HepG2 (cell line): ENCODE data around the gene PDE8B. TPM values are rescaled to one million over a fixed set of nuclear protein-coding genes. Genes with fewer than 3 reads are reported as not detected.
A peak's percentile ranks its signal among the peaks of the same experiment; 100 is the strongest.

Experiments used
- ATAC-seq: fragments of 200-7000 bp; cut with Tn5 transposase; 3 replicates; pipeline ENCODE4 v1.9.1; 2020; ENCODE audit warnings: mild to moderate bottlenecking, moderate library complexity
- BruUV-seq: library from RNA; stranded (reverse); fragments of 400-500 nt; replicated peaks from 2 replicates; lab custom pipeline; 2021; lab: Mats Ljungman, UMichigan
- CTCF ChIA-PET: fragments of 300-600 bp; formaldehyde crosslinking; extraction: SDS; loops from one replicate; lab custom pipeline; 2021; ENCODE audit warnings: low total read pairs, inconsistent platforms, low intra/inter-chr PET ratio; lab: Yijun Ruan, JAX
- POLR2A ChIA-PET: fragments of 350-600 bp; sonication (Branson Sonifier 250); formaldehyde crosslinking; loops from one replicate; lab custom pipeline; 2020; ENCODE audit warnings: antibody characterized with exemption, inconsistent platforms; lab: Yijun Ruan, JAX
- DNase-seq: peaks from one replicate; pipeline ENCODE4 v3.0.0-alpha.2; 2015; ENCODE audit warnings: low spot score
- FAIRE-seq: peaks from 3 replicates; lab custom pipeline; 2011; peaks lifted over from hg19 to GRCh38; lab: Jason Lieb, UNC
- H2AFZ ChIP-seq: one replicate; pipeline ENCODE4 v1.6.1; 2011; ENCODE audit warnings: low read length, inconsistent platforms
- H3K27ac ChIP-seq: fragments of 300-600 bp; 3 replicates; pipeline ENCODE4 v1.8.0; 2011; ENCODE audit warnings: mixed run types, mild to moderate bottlenecking, mixed read lengths, low read length, inconsistent platforms; ENCODE audit not compliant: insufficient read depth; ENCODE audit errors: extremely low read length
- H3K27me3 ChIP-seq, 2 experiments: fragments of 200-600 bp in 1 of 2; 2 replicates in 1 of 2; 3 replicates in 1 of 2; pipeline versions ENCODE4 v1.6.0 to v1.8.0; 2011; ENCODE audit warnings: low read length in 2 of 2, mild to moderate bottlenecking in 2 of 2, moderate library complexity in 2 of 2, inconsistent platforms in 1 of 2; ENCODE audit not compliant: insufficient read depth in 2 of 2, control insufficient read depth in 1 of 2
- H3K36me3 ChIP-seq, 2 experiments: fragments of 200-600 bp in 1 of 2; replicated peaks in 1 of 2; 2 replicates in 1 of 2; 3 replicates in 1 of 2; pipeline versions ENCODE4 v1.5.1 to v1.8.0; 2011; ENCODE audit warnings: low read length in 2 of 2, inconsistent platforms in 1 of 2; ENCODE audit not compliant: insufficient read depth in 2 of 2, control insufficient read depth in 1 of 2
- H3K4me1 ChIP-seq: 2 replicates; pipeline ENCODE4 v1.5.1; 2012; ENCODE audit warnings: low read length, inconsistent platforms; ENCODE audit not compliant: insufficient read depth
- H3K4me2 ChIP-seq: 2 replicates; pipeline ENCODE4 v1.6.0; 2011; ENCODE audit warnings: low read depth, low read length, inconsistent platforms
- H3K4me3 ChIP-seq, 3 experiments: fragments of 200-600 bp in 1 of 3; sonication (generic), shearing (Covaris generic) in 1 of 3; replicated peaks in 1 of 3; 2 replicates each; pipeline ENCODE4 v1.5.1; 2011 to 2016; ENCODE audit warnings: low read length in 3 of 3, inconsistent platforms in 2 of 3, low read depth in 2 of 3, mild to moderate bottlenecking in 2 of 3, control low read depth in 1 of 3, mixed read lengths in 1 of 3; ENCODE audit not compliant: insufficient read depth in 1 of 3
- H3K79me2 ChIP-seq: one replicate; pipeline ENCODE4 v1.6.1; 2011; ENCODE audit warnings: low read length, inconsistent platforms; ENCODE audit not compliant: insufficient read depth
- H3K9ac ChIP-seq: 2 replicates; pipeline ENCODE4 v1.6.0; 2011; ENCODE audit warnings: mild to moderate bottlenecking, low read depth, low read length, inconsistent platforms; ENCODE audit not compliant: insufficient read depth
- H3K9me3 ChIP-seq: 2 replicates; pipeline ENCODE4 v1.5.1; 2012; ENCODE audit warnings: mild to moderate bottlenecking, low read length
- H4K20me1 ChIP-seq: 2 replicates; pipeline ENCODE4 v1.6.0; 2011; ENCODE audit warnings: inconsistent platforms, mild to moderate bottlenecking, low read length, moderate library complexity; ENCODE audit not compliant: insufficient read depth
- BRD4 ChIP-seq: sonication (generic); formaldehyde crosslinking; IDR thresholded peaks from 2 replicates; pipeline ENCODE4 v1.4.0; 2020; ENCODE audit warnings: missing genetic modification reagents
- CBX1 ChIP-seq: IDR thresholded peaks from one replicate; pipeline ENCODE4 v1.6.1; 2016; ENCODE audit warnings: antibody characterized with exemption, low read depth
- LRRFIP1 ChIP-seq: sonication (generic); formaldehyde crosslinking; conservative IDR thresholded peaks from 2 replicates; pipeline ENCODE4 v1.4.0; 2020; ENCODE audit warnings: missing genetic modification reagents
- MXD3 ChIP-seq: IDR thresholded peaks from 2 replicates; pipeline ENCODE4 v1.6.1; 2016; ENCODE audit warnings: mild to moderate bottlenecking, missing biosample characterization, missing genetic modification reagents
- RAD51 ChIP-seq: fragments of 450-650 bp; IDR thresholded peaks from 2 replicates; pipeline ENCODE4 v1.6.1; 2016; ENCODE audit warnings: borderline replicate concordance
- SMC3 ChIP-seq: IDR thresholded peaks from 2 replicates; pipeline ENCODE4 v1.6.1; 2011; ENCODE audit warnings: low read length, improper control_type of control experiment
- TCF7L2 ChIP-seq: IDR thresholded peaks from 2 replicates; pipeline ENCODE4 v1.6.1; 2011; ENCODE audit warnings: mild to moderate bottlenecking, low read depth, low read length, moderate library complexity
- THAP11 ChIP-seq: IDR thresholded peaks from 2 replicates; pipeline ENCODE4 v1.6.1; 2016; ENCODE audit warnings: missing biosample characterization, missing genetic modification reagents
- USF2 ChIP-seq, 2 experiments: sonication (generic) in 1 of 2; formaldehyde crosslinking in 1 of 2; IDR thresholded peaks; 2 replicates each; pipeline versions ENCODE4 v1.5.1 to v1.6.1; 2011 to 2020; ENCODE audit warnings: borderline replicate concordance in 1 of 2, low read depth in 1 of 2, low read length in 1 of 2, mild to moderate bottlenecking in 1 of 2, missing genetic modification reagents in 1 of 2, moderate library complexity in 1 of 2
- ZKSCAN8 ChIP-seq: IDR thresholded peaks from 2 replicates; pipeline ENCODE4 v1.6.1; 2016; ENCODE audit warnings: borderline replicate concordance, missing genetic modification reagents, missing compliant biosample characterization
- ZNF891 ChIP-seq: sonication (generic); formaldehyde crosslinking; IDR thresholded peaks from 2 replicates; pipeline ENCODE4 v1.5.0; 2020; ENCODE audit warnings: mild to moderate bottlenecking, missing genetic modification reagents
- WGBS: methylation state at CpG from one replicate; pipeline ENCODE4 v1.1.6; 2017; ENCODE audit warnings: low lambda C conversion rate; 5-methylcytosine and 5-hydroxymethylcytosine counted together
- in situ Hi-C: cut with HindIII; loops from 2 replicates; pipeline ENCODE4 v1.10.0; 2017; ENCODE audit warnings: low pct_unique_long_range_greater_than_20kb; ENCODE audit not compliant: extremely low pct_ligation_motif_present
- intact Hi-C: fragments of 100-400 bp; cut with micrococcal nuclease; formaldehyde crosslinking; loops from one replicate; pipeline ENCODE4 v1.10.0; 2022; ENCODE audit not compliant: unreplicated experiment
- polyA plus RNA-seq, 8 experiments: library from polyadenylated mRNA; depleted of rRNA in 3 of 8; stranded (reverse) in 7 of 8; unstranded in 1 of 8; fragments of >200 nt; fragmentation: Illumina TruSeq in 4 of 8; extraction: Trizol in 4 of 8; gene quantifications; 2 replicates each; pipeline versions ENCODE4 v1.2.1 to v1.2.3, GENCODE V29; 2011 to 2016; ENCODE audit warnings: low read depth in 4 of 8, missing spikeins in 1 of 8, mixed read lengths in 1 of 8; ENCODE audit not compliant: insufficient read depth in 1 of 8
- total RNA-seq, 5 experiments: library from RNA; depleted of rRNA; stranded (reverse); fragments of >200 nt; fragmentation: Illumina TruSeq; extraction: Trizol; gene quantifications; 2 replicates each; pipeline ENCODE4 v1.2.3, GENCODE V29; 2016; ENCODE audit warnings: low read depth in 1 of 5

Gene PDE8B
- total and polyA plus RNA-seq, 2 of the 13 experiments (the other 11 are each of a cell fraction or from before 2014, with no cell fraction given) = 0.07 TPM; not detected in 1

- H3K27ac ChIP-seq = no peak overlapping the region
- POLR2A ChIA-PET = no interaction called here
- no peak overlapping the region for H3K4me3 ChIP-seq
- in situ Hi-C loops = no loop called here
- WGBS = 20% methylated on average over 4 of the region's 4 CpGs
- H2AFZ ChIP-seq = no peak overlapping the region
- intact Hi-C loops = no loop called here
- H3K79me2 ChIP-seq = no peaks in the 10 kb centered on the region
- TF ChIP-seq THAP11 (no peak), USF2 (IDR thresholded peaks at IDR 0.05; ENCODE audit: low read depth, low read length) (peak; percentile 50; the same call in 1 of the 2 replicates), USF2 (CRISPR knock-in tag; IDR thresholded peaks at IDR 0.05; ENCODE audit: borderline replicate concordance) (no peak), RAD51 (peak; percentile 87)
- no peaks in the 10 kb centered on the region for H3K36me3 ChIP-seq
- no peak for ATAC-seq
- H3K4me1 ChIP-seq = no peaks in the 10 kb centered on the region
- CTCF ChIA-PET = no interaction called here
- no TSS peak for BruUV-seq
- no peak for DNase-seq
- H3K4me2 ChIP-seq = no peak overlapping the region
- no peak for FAIRE-seq
- no peaks in the 10 kb centered on the region; a peak in 1 of 5 replicates for H3K27me3 ChIP-seq
- no peak overlapping the region for H3K9ac ChIP-seq
- H3K9me3 ChIP-seq = no peaks in the 10 kb centered on the region
- no peaks in the 10 kb centered on the region for H4K20me1 ChIP-seq
Measured at GRCh38 chr5:77295863-77296378, 85.4 kb downstream of the PDE8B start.

- no peaks in the 10 kb centered on the region for H3K79me2 ChIP-seq
- POLR2A ChIA-PET = no interaction called here
- no peak for FAIRE-seq
- no peaks in the 10 kb centered on the region for H3K36me3 ChIP-seq
- CTCF ChIA-PET = no interaction called here
- no TSS peak for BruUV-seq
- H4K20me1 ChIP-seq = no peaks in the 10 kb centered on the region
- no peak overlapping the region for H3K4me3 ChIP-seq
- H3K27me3 ChIP-seq = no peaks in the 10 kb centered on the region
- DNase-seq = no peak
- no peak overlapping the region for H3K9ac ChIP-seq
- 25% methylated on average over 3 of the region's 3 CpGs for WGBS
- ATAC-seq = no peak
- H3K9me3 ChIP-seq = no peaks in the 10 kb centered on the region
- intact Hi-C loops (no loop called here), in situ Hi-C loops (no loop called here)
- H3K4me2 ChIP-seq = no peak overlapping the region
- no peak overlapping the region for H3K27ac ChIP-seq
- no peak overlapping the region for H2AFZ ChIP-seq
- no peaks in the 10 kb centered on the region for H3K4me1 ChIP-seq
- TF ChIP-seq ZKSCAN8 (CRISPR knock-in tag) = no peak
- no peak for TF ChIP-seq BRD4 (CRISPR knock-in tag)
- no peak for TF ChIP-seq ZNF891
- TF ChIP-seq SMC3 = no peak
- TF ChIP-seq LRRFIP1 = no peak
- TF ChIP-seq TCF7L2 = no peak
- TF ChIP-seq MXD3 (CRISPR knock-in tag) = no peak
- TF ChIP-seq CBX1 = no peak
Measured at GRCh38 chr5:77298146-77298545, 87.7 kb downstream of the PDE8B start.
